Suprapubic skin (tissue), 4 donors: ENCODE data around the gene RSRP1. TPM values are rescaled to one million over a fixed set of nuclear protein-coding genes. Genes with fewer than 3 reads are reported as not detected.

Experiments used
- DNase-seq, 2 donors: peaks; one replicate each; pipeline ENCODE4 v3.0.0-alpha.2; 2019; ENCODE audit warnings: low spot score in 2 of 2
- H3K27ac ChIP-seq: fragments of 200-600 bp; sonication (generic); one replicate; pipeline ENCODE4 v1.5.1; 2019
- H3K27me3 ChIP-seq: fragments of 200-600 bp; sonication (generic); one replicate; pipeline ENCODE4 v1.5.1; 2019
- H3K36me3 ChIP-seq: fragments of 200-600 bp; sonication (generic); one replicate; pipeline ENCODE4 v1.5.1; 2019
- H3K4me1 ChIP-seq: fragments of 200-600 bp; sonication (generic); one replicate; pipeline ENCODE4 v1.5.1; 2019
- H3K4me3 ChIP-seq: fragments of 200-600 bp; sonication (generic); one replicate; pipeline ENCODE4 v1.5.1; 2019; ENCODE audit warnings: mild to moderate bottlenecking
- H3K9me3 ChIP-seq: fragments of 200-600 bp; sonication (generic); one replicate; pipeline ENCODE4 v1.5.1; 2019
- CTCF ChIP-seq, 2 donors: fragments of 200-600 bp in 1 of 2; fragments of 450-650 bp in 1 of 2; sonication (generic) in 1 of 2; IDR thresholded peaks; one replicate each; pipeline ENCODE4 v1.5.1; 2016 to 2019; ENCODE audit warnings: antibody characterized with exemption in 2 of 2, mild to moderate bottlenecking in 1 of 2, moderate library complexity in 1 of 2
- EP300 ChIP-seq: sonication (generic); formaldehyde crosslinking; IDR thresholded peaks from one replicate; pipeline ENCODE4 v1.6.1; 2017; ENCODE audit warnings: antibody characterized with exemption
- POLR2A ChIP-seq, 2 donors: fragments of 450-650 bp; IDR thresholded peaks; one replicate each; pipeline ENCODE4 v1.6.1; 2017; ENCODE audit warnings: antibody characterized with exemption in 2 of 2, mild to moderate bottlenecking in 2 of 2, moderate library complexity in 2 of 2
- POLR2AphosphoS5 ChIP-seq, 3 donors: sonication (generic); formaldehyde crosslinking; IDR thresholded peaks; one replicate each; pipeline ENCODE4 v1.6.1; 2017; ENCODE audit warnings: antibody characterized with exemption in 3 of 3
- WGBS: methylation state at CpG from one replicate; pipeline ENCODE4 v1.1.5; 2018; 5-methylcytosine and 5-hydroxymethylcytosine counted together
- total RNA-seq, 4 donors: library from RNA; depleted of rRNA; stranded (reverse); fragments of >200 nt; gene quantifications; one replicate each; pipeline ENCODE4 v1.1.0, GENCODE V29; 2016

The RSRP1 gene
- total RNA-seq, 4 donors from 2014 or later, result 78.9 to 304 (median 120) TPM

GRCh38 chr1:25194054-25194453 lies 53.2 kb downstream of the RSRP1 start:
- WGBS, result 58% methylated on average over 8 of the region's 8 CpGs
- TF ChIP-seq EP300, result no peak
- H3K9me3 ChIP-seq, result no peaks in the 10 kb centered on the region
- no peak for DNase-seq
- H3K4me3 ChIP-seq, result no peak overlapping the region
- H3K4me1 ChIP-seq, result peaks cover 21% of the 10 kb centered on the region
- H3K27ac ChIP-seq, result peak overlapping the region; percentile 46
- peaks cover 4% of the 10 kb centered on the region for H3K27me3 ChIP-seq
- no peaks in the 10 kb centered on the region for H3K36me3 ChIP-seq

- no peak for DNase-seq
- Histone ChIP-seq H3K9me3 (no peaks in the 10 kb centered on the region), H3K27me3 (peaks cover 4% of the 10 kb centered on the region), H3K27ac (no peak overlapping the region), H3K4me1 (peaks cover 13% of the 10 kb centered on the region), H3K4me3 (no peak overlapping the region), H3K36me3 (no peaks in the 10 kb centered on the region)
- 70% methylated on average over 9 of the region's 9 CpGs for WGBS
- no peak for TF ChIP-seq EP300
- TF ChIP-seq CTCF (IDR thresholded peaks at IDR 0.05), result no peak
- no peak for TF ChIP-seq POLR2AphosphoS5 (IDR thresholded peaks at IDR 0.05)
- no peak for TF ChIP-seq POLR2A (IDR thresholded peaks at IDR 0.05)
Observed at GRCh38 chr1:25193229-25193628, 54.0 kb downstream of the RSRP1 start.

Other genes with a start within 250 kb of the RSRP1 start
- 10 to 100 TPM; 37.2 to 57.9 (median 46.2) TPM for gene SYF2, start 15.0 kb downstream of the RSRP1 start, total RNA-seq
- gene RHD, start 25.1 kb upstream of the RSRP1 start, total RNA-seq, result not detected
- gene TMEM50A, start 90.9 kb upstream of the RSRP1 start, total RNA-seq, result 10 to 100 TPM; 57.6 to 87.9 (median 72.8) TPM
- gene RHCE, start 173.4 kb upstream of the RSRP1 start, total RNA-seq, result 1 to 10 TPM in 1 of 4 donors, under 1 TPM in 2, not detected in 1; 0.34 to 1.1 (median 0.56) TPM
- 10 to 100 TPM; 13.2 to 22.0 (median 16.0) TPM for gene MACO1, start 183.4 kb upstream of the RSRP1 start, total RNA-seq